Hepatocyte (in vitro differentiated cells): ENCODE results near the gene NOSTRIN.

Experiments used
- CTCF ChIP-seq: fragments of 200-600 bp; sonication (generic); IDR thresholded peaks from 2 replicates; pipeline ENCODE4 v1.5.1; 2016; ENCODE audit warnings: antibody characterized with exemption, mild to moderate bottlenecking; ENCODE audit not compliant: poor library complexity
- EZH2 ChIP-seq: fragments of 200-600 bp; sonication (generic); IDR thresholded peaks from 2 replicates; pipeline ENCODE4 v1.6.1; 2016; ENCODE audit warnings: antibody characterized with exemption, mild to moderate bottlenecking, borderline replicate concordance
- EZH2phosphoT487 ChIP-seq: fragments of 200-600 bp; sonication (generic); IDR thresholded peaks from one replicate; pipeline ENCODE4 v1.6.1; 2018; ENCODE audit warnings: antibody characterized with exemption, mild to moderate bottlenecking, low read depth, moderate library complexity; ENCODE audit not compliant: unreplicated experiment, severe bottlenecking

GRCh38 chr2:168802859-168803725 lies 655 bp downstream of the NOSTRIN start:
- no peak for TF ChIP-seq CTCF
- no peak for TF ChIP-seq EZH2
- TF ChIP-seq EZH2phosphoT487: no peak
